Measurements from ENCODE around the gene EVL. TPM values are rescaled to one million over a fixed set of nuclear protein-coding genes. Genes with fewer than 3 reads are reported as not detected.
"Not testable (repeated sequence)": the region's sequence is repeated elsewhere in the genome, so short reads cannot be mapped to it uniquely, and the experiment has no call there.

Gene EVL
- total RNA-seq, 1 donor from 2014 or later = 40.8 TPM

- DNase-seq (ENCODE audit: low read depth) = no peak
Measured at GRCh38 chr14:100159094-100159864, 94.1 kb downstream of the EVL start, which contains the start of gene DEGS2. TSS of gene DEGS2 (minus strand) at chr14:100159645. CDS start at chr14:100159587, 58 bp downstream.

DNA sequence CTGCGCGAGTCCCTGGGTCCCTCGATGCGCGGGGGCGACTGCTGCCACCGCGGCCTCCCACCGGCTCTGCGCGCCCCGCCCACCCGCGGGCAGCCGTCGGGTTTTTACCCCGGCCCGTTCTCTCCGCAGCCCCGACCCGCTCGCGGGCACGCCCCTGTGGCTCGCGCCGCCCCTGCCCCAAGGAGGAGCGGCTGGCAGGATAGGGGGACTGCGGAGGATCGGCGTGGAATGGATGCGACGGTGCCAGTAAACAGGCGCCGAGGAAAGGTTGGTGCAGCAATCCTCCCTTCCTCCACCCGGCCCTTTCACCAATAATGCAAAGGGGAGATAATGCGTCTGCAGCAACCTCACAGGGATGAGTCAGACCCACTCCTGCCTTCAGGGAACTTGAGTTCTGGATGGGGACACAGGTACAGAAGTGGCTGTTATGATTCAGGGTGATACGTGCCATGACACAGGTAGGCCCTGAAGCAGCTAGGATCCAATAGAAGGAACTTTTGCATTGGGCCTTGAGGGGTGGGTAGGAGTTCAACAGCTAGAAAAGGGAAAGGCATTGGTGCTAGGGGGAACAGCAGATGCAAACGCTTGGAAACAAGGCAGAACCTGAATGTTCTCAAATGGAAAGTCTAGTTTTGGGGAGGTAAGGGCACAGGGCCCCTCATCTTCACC lies 94.8 kb downstream of the EVL start:
- no peak for DNase-seq (ENCODE audit: low read depth)

DNA sequence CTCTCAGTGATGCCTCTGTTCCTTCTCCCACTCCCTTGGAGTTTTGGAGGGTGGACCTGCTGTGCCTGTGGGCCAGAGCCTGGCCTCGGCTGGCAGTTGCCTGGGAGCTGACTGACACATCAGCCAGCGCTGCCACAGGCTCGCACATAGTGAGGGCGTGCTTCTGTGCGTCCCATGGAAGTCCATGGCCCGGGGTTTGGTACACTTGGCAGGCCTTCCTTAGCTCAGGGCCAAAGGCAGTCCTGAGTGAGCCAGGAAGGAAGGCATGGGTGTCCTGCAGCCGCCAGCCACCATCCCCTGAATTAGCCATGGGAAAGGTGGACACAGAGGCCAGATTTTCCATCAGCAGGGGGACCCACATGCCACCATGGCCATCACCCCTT lies 95.3 kb downstream of the EVL start:
- DNase-seq (ENCODE audit: low read depth) = no peak

GRCh38 chr14:100165376-100165775 lies 100.2 kb downstream of the EVL start:
- DNase-seq (ENCODE audit: low read depth) = no peak

DNA sequence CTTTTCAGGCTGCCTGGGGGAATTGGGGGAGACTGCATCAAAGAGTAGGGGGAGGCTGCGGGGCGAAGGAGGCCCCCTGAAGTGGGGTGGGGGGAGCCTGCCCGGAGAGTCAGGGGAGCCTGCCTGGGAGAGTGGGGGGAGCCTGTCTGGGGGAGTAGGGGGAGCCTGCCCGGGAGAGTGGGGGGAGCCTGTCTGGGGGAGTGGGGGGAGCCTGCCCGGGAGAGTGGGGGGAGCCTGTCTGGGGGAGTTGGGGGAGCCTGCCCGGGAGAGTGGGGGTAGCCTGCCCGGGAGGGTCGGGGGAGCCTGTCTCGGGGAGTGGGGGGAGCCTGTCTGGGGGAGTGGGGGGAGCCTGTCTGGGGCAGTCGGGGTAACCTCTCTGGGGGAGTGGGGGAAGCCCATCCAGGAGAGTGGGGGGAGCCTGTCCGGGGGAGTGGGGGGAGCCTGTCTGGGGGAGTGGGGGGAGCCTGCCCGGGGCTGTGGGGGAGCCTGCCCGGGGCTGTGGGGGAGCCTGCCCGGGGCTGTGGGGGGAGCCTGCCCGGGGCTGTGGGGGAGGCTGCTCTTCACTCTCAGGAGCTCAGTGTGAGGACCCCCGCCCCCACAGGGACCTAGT lies 100.7 kb downstream of the EVL start:
- DNase-seq (ENCODE audit: low read depth) = no peak

DNA sequence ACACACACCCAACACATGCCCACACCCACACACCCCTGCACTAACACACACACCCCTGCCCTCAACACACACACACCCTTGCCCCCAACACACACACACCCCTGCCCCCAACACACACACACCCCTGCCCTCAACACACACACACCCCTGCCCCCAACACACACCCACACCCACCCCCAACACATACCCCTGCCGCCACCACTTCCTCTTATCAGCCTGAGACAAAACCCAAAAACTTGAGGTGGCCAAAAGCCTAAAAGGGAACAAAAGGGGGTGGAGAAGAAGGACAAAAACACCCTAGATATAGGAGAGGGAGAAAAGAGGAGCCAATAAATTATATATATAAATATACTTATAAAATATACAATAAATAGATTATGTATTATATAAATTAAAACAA lies 103.3 kb downstream of the EVL start:
- DNase-seq (ENCODE audit: low read depth) = no peak

DNA sequence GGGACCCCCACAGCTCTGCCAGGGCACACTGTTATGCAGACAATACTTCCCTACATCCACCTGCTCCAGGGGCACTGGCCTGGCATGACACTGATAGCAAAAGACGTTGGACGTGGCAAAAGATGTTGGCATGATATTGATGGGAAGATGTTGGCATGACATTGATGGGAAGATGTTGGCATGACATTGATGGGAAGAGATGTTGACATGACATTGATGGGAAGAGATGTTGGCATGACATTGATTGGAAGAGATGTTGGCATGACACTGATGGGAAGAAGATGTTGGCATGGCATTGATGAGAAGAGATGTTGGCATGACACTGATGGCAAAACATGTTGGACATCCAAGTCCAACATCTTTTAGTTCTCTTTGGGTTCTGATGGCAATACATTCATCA lies 105.7 kb downstream of the EVL start:
- no peak for DNase-seq (ENCODE audit: low read depth)

- no peak for DNase-seq (ENCODE audit: low read depth)
Measured at GRCh38 chr14:100172811-100173210, 107.6 kb downstream of the EVL start.

DNA sequence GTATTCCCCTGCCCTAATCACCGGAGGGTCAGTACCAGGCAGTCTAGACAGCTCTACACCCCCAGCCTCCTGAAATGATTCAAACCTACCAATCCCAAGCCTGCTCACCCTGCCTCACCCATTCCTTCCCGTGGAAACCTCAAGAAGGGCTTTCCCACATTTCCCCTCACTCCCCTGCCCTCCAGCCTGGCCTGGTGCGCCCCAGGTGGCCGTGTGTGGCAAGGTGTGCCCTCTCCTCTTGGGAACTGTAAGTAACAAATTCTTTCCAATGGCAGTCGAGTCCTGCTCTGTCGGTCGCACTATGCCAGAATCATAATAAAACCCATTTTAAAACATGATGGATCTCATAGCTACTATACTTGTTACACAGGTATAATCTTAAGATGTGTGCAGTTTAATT lies 108.1 kb downstream of the EVL start:
- DNase-seq (ENCODE audit: low read depth) = no peak

GRCh38 chr14:100176811-100177327 lies 111.6 kb downstream of the EVL start:
- DNase-seq (ENCODE audit: low read depth) = no peak

- DNase-seq (ENCODE audit: low read depth) = no peak
Measured at GRCh38 chr14:100178691-100179090, 113.5 kb downstream of the EVL start.

- DNase-seq (ENCODE audit: low read depth) = not testable (repeated sequence)
Measured at GRCh38 chr14:100180671-100181070, 115.4 kb downstream of the EVL start.

GRCh38 chr14:100181876-100182551 lies 116.8 kb downstream of the EVL start:
- DNase-seq (ENCODE audit: low read depth) = peak; percentile 11

DNA sequence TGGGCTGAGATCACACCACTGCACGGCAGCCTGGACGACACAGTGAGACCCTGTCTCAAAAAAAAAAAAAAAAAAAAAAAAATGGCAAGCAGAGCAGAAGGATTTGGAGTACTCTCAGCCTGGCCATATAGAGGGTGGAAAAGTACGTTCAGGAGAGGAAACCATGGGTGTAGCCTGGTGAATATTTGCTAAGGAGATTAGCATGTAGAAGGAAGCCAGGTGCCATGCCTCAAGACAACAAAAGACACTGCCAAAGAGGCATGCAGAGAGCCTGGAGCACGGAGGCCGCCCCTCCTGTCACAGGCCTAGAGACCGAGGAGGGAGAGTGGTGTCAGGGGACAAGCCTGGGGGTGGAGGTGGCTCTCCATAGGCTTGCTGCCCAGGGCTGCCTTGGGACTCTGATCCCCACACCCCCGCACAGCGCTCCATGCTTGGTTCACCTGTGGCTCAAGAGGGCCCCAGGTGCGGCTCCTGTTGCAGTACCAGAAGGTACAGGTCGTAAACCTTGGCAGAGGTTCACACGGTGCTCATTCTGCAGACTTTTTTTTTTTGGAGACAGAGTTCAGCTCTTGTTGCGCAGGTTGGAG lies 122.1 kb downstream of the EVL start:
- DNase-seq (ENCODE audit: low read depth) = no peak

GRCh38 chr14:100188392-100189030 lies 123.3 kb downstream of the EVL start:
- no peak for DNase-seq (ENCODE audit: low read depth)

DNA sequence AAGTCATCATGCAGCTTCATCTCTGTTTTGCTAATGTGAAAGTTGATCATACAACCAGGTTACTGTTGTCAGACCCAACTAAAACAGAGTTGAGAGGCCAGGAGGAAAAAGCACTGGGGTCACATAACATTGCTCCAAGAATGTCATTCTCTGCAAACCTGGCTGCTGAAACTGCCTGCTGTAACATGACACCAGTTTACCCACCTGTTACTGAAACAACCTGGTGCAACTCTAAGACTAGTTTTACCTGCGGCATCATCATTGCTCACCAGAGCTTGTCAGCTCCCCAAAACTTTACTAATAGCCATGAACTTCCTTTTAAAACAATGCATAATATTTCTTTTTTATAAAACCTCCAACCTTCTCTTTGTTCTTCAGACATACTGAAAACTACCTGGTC lies 124.9 kb downstream of the EVL start:
- DNase-seq (ENCODE audit: low read depth) = no peak

- no peak for DNase-seq (ENCODE audit: low read depth)
Measured at GRCh38 chr14:100191584-100192249, 126.5 kb downstream of the EVL start.

- peak; percentile 10 for DNase-seq (ENCODE audit: low read depth)
Measured at GRCh38 chr14:100192250-100192671, 127.0 kb downstream of the EVL start.

- peak; percentile 98 for DNase-seq (ENCODE audit: low read depth)
Measured at GRCh38 chr14:100192672-100193416, 127.6 kb downstream of the EVL start.
